H1 (cell line): ENCODE data around the gene RPL41. TPM values are rescaled to one million over a fixed set of nuclear protein-coding genes. Genes with fewer than 3 reads are reported as not detected.

ENCODE experiments used
- CTCF ChIA-PET: fragments of 300-600 bp; sonication (Branson Sonifier 250); formaldehyde crosslinking; loops from one replicate; lab custom pipeline; 2021; ENCODE audit not compliant: partially characterized antibody; lab: Charles Lee
- POLR2A ChIA-PET: fragments of 300-600 bp; sonication (Branson Sonifier 250); formaldehyde crosslinking; loops from one replicate; lab custom pipeline; 2021; ENCODE audit warnings: inconsistent platforms; ENCODE audit not compliant: partially characterized antibody; lab: Charles Lee
- DNase-seq, 2 experiments: peaks; one replicate each; pipeline versions ENCODE4 v3.0.0 to v3.0.0-alpha.2; 2010 to 2022; ENCODE audit warnings: low spot score in 2 of 2, low read depth in 1 of 2, mixed read lengths in 1 of 2
- FAIRE-seq: peaks from 2 replicates; lab custom pipeline; 2011; peaks lifted over from hg19 to GRCh38; lab: Jason Lieb, UNC
- H2AFZ ChIP-seq: 2 replicates; pipeline ENCODE4 v1.8.1; 2012; ENCODE audit warnings: low read length, inconsistent platforms
- H2AK5ac ChIP-seq: 2 replicates; pipeline ENCODE4 v1.6.1; 2013; ENCODE audit warnings: low read depth, low read length
- H2BK120ac ChIP-seq: replicated peaks from 2 replicates; pipeline ENCODE3; 2013; ENCODE audit warnings: low read depth, low read length, inconsistent platforms
- H2BK12ac ChIP-seq: 2 replicates; pipeline ENCODE4 v1.6.1; 2013; ENCODE audit warnings: low read depth, low read length
- H2BK15ac ChIP-seq: 2 replicates; pipeline ENCODE4 v1.6.1; 2013; ENCODE audit warnings: low read length
- H2BK20ac ChIP-seq: 2 replicates; pipeline ENCODE4 v1.6.1; 2013; ENCODE audit warnings: low read length
- H2BK5ac ChIP-seq: 2 replicates; pipeline ENCODE4 v1.6.1; 2013; ENCODE audit warnings: low read depth, low read length
- H3K14ac ChIP-seq: 2 replicates; pipeline ENCODE4 v1.6.1; 2013; ENCODE audit warnings: inconsistent platforms; ENCODE audit not compliant: insufficient read length
- H3K18ac ChIP-seq: 2 replicates; pipeline ENCODE4 v1.6.1; 2013; ENCODE audit warnings: low read length; ENCODE audit errors: extremely low read depth
- H3K23ac ChIP-seq: 2 replicates; pipeline ENCODE4 v1.6.1; 2013; ENCODE audit warnings: inconsistent platforms; ENCODE audit not compliant: insufficient read length
- H3K23me2 ChIP-seq: 2 replicates; pipeline ENCODE4 v1.6.1; 2013; ENCODE audit warnings: low read depth, low read length
- H3K27ac ChIP-seq: 2 replicates; pipeline ENCODE4 v1.6.1; 2011; ENCODE audit warnings: low read depth, low read length, inconsistent platforms
- H3K27me3 ChIP-seq, 4 experiments: replicated peaks in 1 of 4; 1 replicate in 1 of 4; 2 replicates in 3 of 4; pipeline versions ENCODE4 v1.6.1 to v1.8.1; 2011 to 2013; ENCODE audit warnings: low read length in 3 of 4, mild to moderate bottlenecking in 3 of 4, inconsistent platforms in 2 of 4, mixed read lengths in 2 of 4, moderate library complexity in 1 of 4; ENCODE audit not compliant: control insufficient read depth in 3 of 4, insufficient read depth in 3 of 4; ENCODE audit errors: extremely low read depth in 1 of 4
- H3K36me3 ChIP-seq, 4 experiments: 2 replicates each; pipeline versions ENCODE4 v1.6.1 to v1.8.1; 2011 to 2013; ENCODE audit warnings: mild to moderate bottlenecking in 4 of 4, low read length in 3 of 4, moderate library complexity in 2 of 4, control low read depth in 1 of 4, inconsistent platforms in 1 of 4; ENCODE audit not compliant: insufficient read depth in 4 of 4, control insufficient read depth in 2 of 4
- H3K4ac ChIP-seq: replicated peaks from 2 replicates; pipeline ENCODE3; 2013; ENCODE audit warnings: low read length, low read depth, mixed read lengths, inconsistent platforms; ENCODE audit not compliant: insufficient read length
- H3K4me1 ChIP-seq, 4 experiments: replicated peaks in 1 of 4; 1 replicate in 1 of 4; 2 replicates in 3 of 4; pipeline versions ENCODE4 v1.6.1 to v1.8.1; 2011 to 2013; ENCODE audit warnings: low read length in 3 of 4, inconsistent platforms in 2 of 4, mixed read lengths in 1 of 4; ENCODE audit not compliant: insufficient read depth in 4 of 4, control insufficient read depth in 3 of 4
- H3K4me2 ChIP-seq, 2 experiments: 2 replicates each; pipeline versions ENCODE4 v1.6.1 to v1.8.1; 2011 to 2013; ENCODE audit warnings: low read depth in 2 of 2, low read length in 2 of 2, control low read depth in 1 of 2, inconsistent platforms in 1 of 2, mild to moderate bottlenecking in 1 of 2; ENCODE audit not compliant: insufficient read depth in 1 of 2
- H3K4me3 ChIP-seq, 4 experiments: fragments of 200-600, 300-600 bp in 1 of 4; sonication (generic), shearing (Covaris generic), sonication (Bioruptor Twin) in 1 of 4; 2 replicates each; pipeline versions ENCODE4 v1.5.1 to v1.8.1; 2011 to 2016; ENCODE audit warnings: low read length in 4 of 4, low read depth in 3 of 4, control low read depth in 2 of 4, inconsistent platforms in 2 of 4, mild to moderate bottlenecking in 2 of 4, mixed read lengths in 1 of 4, moderate library complexity in 1 of 4; ENCODE audit not compliant: insufficient read depth in 2 of 4; ENCODE audit errors: extremely low read depth in 1 of 4
- H3K56ac ChIP-seq: replicated peaks from 2 replicates; pipeline ENCODE3; 2013; ENCODE audit warnings: low read depth, mild to moderate bottlenecking, mixed read lengths, low read length, inconsistent platforms; ENCODE audit not compliant: insufficient read length
- H3K79me1 ChIP-seq: 2 replicates; pipeline ENCODE4 v1.6.1; 2013; ENCODE audit warnings: low read depth, low read length, control low read depth
- H3K79me2 ChIP-seq, 2 experiments: 2 replicates each; pipeline versions ENCODE4 v1.6.1 to v1.8.1; 2012 to 2013; ENCODE audit warnings: low read length in 2 of 2, mild to moderate bottlenecking in 2 of 2, inconsistent platforms in 1 of 2; ENCODE audit not compliant: insufficient read depth in 2 of 2, control insufficient read depth in 1 of 2
- H3K9ac ChIP-seq, 4 experiments: replicated peaks in 1 of 4; 1 replicate in 1 of 4; 2 replicates in 3 of 4; pipeline versions ENCODE4 v1.6.1 to v1.8.1; 2011 to 2013; ENCODE audit warnings: low read depth in 3 of 4, low read length in 3 of 4, control low read depth in 2 of 4, mild to moderate bottlenecking in 2 of 4, moderate library complexity in 2 of 4, inconsistent platforms in 1 of 4; ENCODE audit errors: extremely low read depth in 1 of 4
- H3K9me3 ChIP-seq, 2 experiments: 2 replicates each; pipeline versions ENCODE4 v1.6.1 to v1.8.1; 2012 to 2013; ENCODE audit warnings: mild to moderate bottlenecking in 2 of 2, moderate library complexity in 2 of 2, control low read depth in 1 of 2, inconsistent platforms in 1 of 2, low read depth in 1 of 2, low read length in 1 of 2, mixed read lengths in 1 of 2; ENCODE audit not compliant: insufficient read depth in 2 of 2
- H4K20me1 ChIP-seq, 2 experiments: replicated peaks in 1 of 2; 2 replicates each; pipeline versions ENCODE3 to v1.8.1; 2011 to 2013; ENCODE audit warnings: inconsistent platforms in 2 of 2, low read length in 2 of 2, mild to moderate bottlenecking in 1 of 2; ENCODE audit not compliant: insufficient read depth in 2 of 2, control insufficient read depth in 1 of 2
- H4K5ac ChIP-seq: 2 replicates; pipeline ENCODE4 v1.6.1; 2013; ENCODE audit warnings: low read length, low read depth, mixed read lengths, inconsistent platforms; ENCODE audit not compliant: insufficient read length
- H4K8ac ChIP-seq: 2 replicates; pipeline ENCODE4 v1.8.0; 2013; ENCODE audit warnings: mild to moderate bottlenecking, moderate library complexity, low read length, inconsistent platforms; ENCODE audit not compliant: insufficient read depth; ENCODE audit errors: extremely low read depth
- H4K91ac ChIP-seq: replicated peaks from 2 replicates; pipeline ENCODE3; 2013; ENCODE audit warnings: low read length, mixed read lengths, inconsistent platforms; ENCODE audit not compliant: insufficient read length
- BACH1 ChIP-seq: IDR thresholded peaks from 2 replicates; pipeline ENCODE4 v1.6.1; 2012; ENCODE audit warnings: low read length, improper control_type of control experiment
- BRCA1 ChIP-seq: IDR thresholded peaks from 2 replicates; pipeline ENCODE4 v1.6.1; 2012; ENCODE audit warnings: low read depth, low read length, improper control_type of control experiment
- CEBPB ChIP-seq: IDR thresholded peaks from 2 replicates; pipeline ENCODE4 v1.6.1; 2012; ENCODE audit warnings: low read depth, low read length
- CTBP2 ChIP-seq: IDR thresholded peaks from 2 replicates; pipeline ENCODE4 v1.7.0; 2011; ENCODE audit warnings: borderline replicate concordance, mild to moderate bottlenecking, moderate library complexity, mixed read lengths, low read length; ENCODE audit not compliant: insufficient read depth, insufficient read length
- EZH2 ChIP-seq: fragments of 200-600 bp; sonication (generic); IDR thresholded peaks from 2 replicates; pipeline ENCODE4 v1.7.1; 2012; ENCODE audit warnings: low read depth, mild to moderate bottlenecking, moderate library complexity, low read length, inconsistent platforms; ENCODE audit not compliant: severe bottlenecking
- KDM1A ChIP-seq: fragments of 200-600, 300-600 bp; sonication (generic); IDR thresholded peaks from 2 replicates; pipeline ENCODE4 v1.7.1; 2016; ENCODE audit warnings: mild to moderate bottlenecking, low read length, borderline replicate concordance
- POLR2A ChIP-seq, 2 experiments: IDR thresholded peaks; 1 replicate in 1 of 2; 2 replicates in 1 of 2; pipeline ENCODE4 v1.6.1; 2011; ENCODE audit warnings: low read depth in 2 of 2, low read length in 2 of 2, mild to moderate bottlenecking in 2 of 2; ENCODE audit errors: control extremely low read depth in 1 of 2
- RAD21 ChIP-seq, 2 experiments: IDR thresholded peaks in 1 of 2; conservative IDR thresholded peaks in 1 of 2; 2 replicates each; pipeline ENCODE4 v1.6.1; 2011; ENCODE audit warnings: low read depth in 2 of 2, low read length in 2 of 2, improper control_type of control experiment in 1 of 2, inconsistent platforms in 1 of 2, mild to moderate bottlenecking in 1 of 2, moderate library complexity in 1 of 2
- SIRT6 ChIP-seq: IDR thresholded peaks from one replicate; pipeline ENCODE4 v1.7.1; 2012; ENCODE audit warnings: low read length, inconsistent platforms
- SP2 ChIP-seq: IDR thresholded peaks from 2 replicates; pipeline ENCODE4 v1.6.1; 2012; ENCODE audit warnings: mild to moderate bottlenecking, low read length, inconsistent platforms
- SUZ12 ChIP-seq: fragments of 200-600 bp; sonication (generic); IDR thresholded peaks from 2 replicates; pipeline ENCODE4 v1.6.1; 2012; ENCODE audit warnings: mild to moderate bottlenecking, inconsistent platforms, low read length, moderate library complexity, mixed read lengths
- TAF1 ChIP-seq: IDR thresholded peaks from 2 replicates; pipeline ENCODE4 v1.6.1; 2011; ENCODE audit warnings: mild to moderate bottlenecking, low read depth, low read length
- TCF12 ChIP-seq: IDR thresholded peaks from 2 replicates; pipeline ENCODE4 v1.6.1; 2011; ENCODE audit warnings: low read depth, mild to moderate bottlenecking, low read length
- USF2 ChIP-seq: IDR thresholded peaks from 2 replicates; pipeline ENCODE4 v1.6.1; 2011; ENCODE audit warnings: low read length, improper control_type of control experiment
- WGBS, 2 experiments: shearing (Covaris generic) in 1 of 2; methylation state at CpG; one replicate each; pipeline versions ENCODE4 v1.1.6 to v1.1.7; 2013 to 2015; ENCODE audit warnings: low lambda C conversion rate in 2 of 2, mixed read lengths in 2 of 2, inconsistent platforms in 1 of 2, low coverage in 1 of 2, missing lambda C conversion rate in 1 of 2; ENCODE audit not compliant: insufficient replicate concordance in 2 of 2, insufficient coverage in 1 of 2, insufficient read length in 1 of 2; ENCODE audit errors: extremely low coverage in 1 of 2, missing lambda C conversion rate in 1 of 2; 5-methylcytosine and 5-hydroxymethylcytosine counted together
- polyA plus RNA-seq, 7 experiments: library from polyadenylated mRNA; depleted of rRNA in 3 of 7; stranded (reverse) in 5 of 7; unstranded in 2 of 7; fragments of >200 nt in 5 of 7; fragments of 200-250 nt in 2 of 7; gene quantifications; 1 replicate in 5 of 7; 2 replicates in 1 of 7; 4 replicates in 1 of 7; pipeline versions ENCODE4 v1.2.1 to v1.2.3, GENCODE V29; 2011 to 2013; ENCODE audit warnings: missing spikeins in 2 of 7, mixed read lengths in 2 of 7
- total RNA-seq: library from RNA; stranded (reverse); fragmentation: NEBNext Ultra II Directional; extraction: Animal tissue kit (Norgen Biotek cat#: 25700); gene quantifications from 2 replicates; pipeline ENCODE4 v1.2.1, GENCODE V29; 2021

Gene RPL41
- total and polyA plus RNA-seq, 2 of the 8 experiments (the other 6 are each of a cell fraction or from before 2014, with no cell fraction given) = 4,440 to 16,488 TPM

- H4K20me1 ChIP-seq = peaks cover 0 to 3% of the 10 kb centered on the region in 2 experiments
- no peak overlapping the region for H2BK15ac ChIP-seq
- H4K91ac ChIP-seq = no peak overlapping the region
- no peak overlapping the region for H3K9ac ChIP-seq
- H3K4me2 ChIP-seq = no peak overlapping the region
- no peak overlapping the region for H3K27ac ChIP-seq
- no peak overlapping the region for H3K4ac ChIP-seq
- H3K79me1 ChIP-seq = 0 out of 2 replicates have a peak, but pooled peaks cover under 1% of the 10 kb centered on the region
- no peak overlapping the region for H2BK20ac ChIP-seq
- H2BK12ac ChIP-seq = no peak overlapping the region
- ChIA-PET POLR2A (interaction anchor here (0.9 to 11.1 kb wide), 5 partner anchors 7 to 66 kb away, joined by 3 to 267 read pairs (median 4); partner anchors contain the start of genes ERBB3, RPL41 and ZC3H10), CTCF (interaction anchor here (0.6 to 1.4 kb wide), 7 partner anchors 8 to 381 kb away, joined by 3 to 5 read pairs (median 3); no protein-coding TSS in a partner anchor)
- no peak overlapping the region for H3K56ac ChIP-seq
- FAIRE-seq (no peak), DNase-seq (no peak)
- peaks cover 42 to 72% (median 65%) of the 10 kb centered on the region in 4 experiments for H3K36me3 ChIP-seq
- no peaks in the 10 kb centered on the region for H3K27me3 ChIP-seq
- H3K79me2 ChIP-seq = peaks cover 12 to 20% of the 10 kb centered on the region in 2 experiments
- H3K18ac ChIP-seq = no peak overlapping the region
- no peak overlapping the region for H2BK5ac ChIP-seq
- H3K14ac ChIP-seq = no peak overlapping the region
- 93% methylated on average over 5 of the region's 5 CpGs; no CpG with 5 or more reads in 1 of the 2 experiments for WGBS, 2 experiments
- H2BK120ac ChIP-seq = no peak overlapping the region
- H4K5ac ChIP-seq = no peak overlapping the region
- H3K9me3 ChIP-seq = no peaks in the 10 kb centered on the region
- no peak overlapping the region for H3K4me3 ChIP-seq
- no peak overlapping the region for H4K8ac ChIP-seq
- no peak overlapping the region for H3K23ac ChIP-seq
- H3K4me1 ChIP-seq = peaks cover 0 to 6% (median 2%) of the 10 kb centered on the region in 4 experiments; a peak in 5 of 7 replicates
- peaks cover 1% of the 10 kb centered on the region for H3K23me2 ChIP-seq
- no peak overlapping the region for H2AFZ ChIP-seq
- no peak overlapping the region for H2AK5ac ChIP-seq
- TF ChIP-seq SP2 = no peak
- TF ChIP-seq RAD21 (IDR thresholded peaks at IDR 0.05 in 1 of 2, conservative IDR thresholded peaks at IDR 0.05 in 1 of 2; ENCODE audit: low read depth in 2 of 2, low read length in 2 of 2) = no peak
- no peak for TF ChIP-seq CEBPB
- TF ChIP-seq USF2 = no peak
- no peak for TF ChIP-seq BACH1
- TF ChIP-seq CTBP2 = no peak
- no peak for TF ChIP-seq TCF12
- no peak for TF ChIP-seq TAF1
- no peak for TF ChIP-seq POLR2A (IDR thresholded peaks at IDR 0.05; ENCODE audit: control extremely low read depth in 1 of 2, low read depth in 2 of 2, low read length in 2 of 2)
- no peak for TF ChIP-seq EZH2
- TF ChIP-seq KDM1A = no peak
- no peak for TF ChIP-seq SIRT6
- TF ChIP-seq SUZ12 = no peak
- no peak for TF ChIP-seq BRCA1
Observed at GRCh38 chr12:56110571-56110970, 5.9 kb upstream of the RPL41 start.
